Activated T-helper 1 cell treated with anti-CD3 and anti-CD28 coated beads, Interleukin-12 subunit alpha, Interleukin-12 subunit beta, Interleukin-2, Interleukin-4 antibody, amounts not matched to agents 30 ng/mL and 10 ng/mL and 1 ng/mL, durations not matched to agents 14 hours and 24 hours and 36 hours (primary cell): ENCODE results near the gene SPEM1. TPM values are rescaled to one million over a fixed set of nuclear protein-coding genes. Genes with fewer than 3 reads are reported as not detected.

ENCODE experiments used
- DNase-seq: peaks from one replicate; pipeline ENCODE4 v3.0.0; 2021; ENCODE audit warnings: low spot score
- H3K27ac Mint-ChIP-seq: one replicate; pipeline ENCODE4 v1.8.0; 2021; ENCODE audit warnings: mild to moderate bottlenecking, mixed read lengths
- H3K27me3 Mint-ChIP-seq: one replicate; pipeline ENCODE4 v1.8.0; 2022; ENCODE audit warnings: mild to moderate bottlenecking, moderate library complexity, mixed read lengths; ENCODE audit not compliant: insufficient read depth
- H3K36me3 Mint-ChIP-seq: one replicate; pipeline ENCODE4 v1.8.0; 2021; ENCODE audit warnings: low read depth, mixed read lengths
- H3K4me1 Mint-ChIP-seq: one replicate; pipeline ENCODE4 v1.8.0; 2021; ENCODE audit warnings: low read depth, mixed read lengths
- H3K4me3 Mint-ChIP-seq: one replicate; pipeline ENCODE4 v1.8.0; 2021; ENCODE audit warnings: mild to moderate bottlenecking, moderate library complexity, mixed read lengths
- H3K9me3 Mint-ChIP-seq: one replicate; pipeline ENCODE4 v1.8.0; 2021; ENCODE audit warnings: mixed read lengths
- intact Hi-C: fragments of 100-400 bp; cut with micrococcal nuclease; formaldehyde crosslinking; loops from one replicate; pipeline ENCODE4 v1.15.1; 2024
- total RNA-seq: library from RNA; stranded (reverse); gene quantifications from 2 replicates; pipeline ENCODE4 v1.2.3, GENCODE V29; 2022

The SPEM1 gene
- total RNA-seq, 1 donor from 2014 or later = not detected

GRCh38 chr17:7414837-7415236, 5.3 kb upstream of the SPEM1 start:
- DNase-seq = no peak
- Mint-ChIP-seq H3K4me1 (no peaks in the 10 kb centered on the region), H3K36me3 (no peaks in the 10 kb centered on the region), H3K27ac (no peak overlapping the region), H3K9me3 (no peaks in the 10 kb centered on the region), H3K4me3 (no peak overlapping the region), H3K27me3 (peaks cover 7% of the 10 kb centered on the region)
- intact Hi-C loops = no loop called here

- Mint-ChIP-seq H3K4me3 (no peak overlapping the region), H3K9me3 (no peaks in the 10 kb centered on the region), H3K27me3 (peaks cover 3% of the 10 kb centered on the region), H3K36me3 (no peaks in the 10 kb centered on the region), H3K4me1 (no peaks in the 10 kb centered on the region), H3K27ac (no peak overlapping the region)
- no peak for DNase-seq
- intact Hi-C loops = no loop called here
Observed at GRCh38 chr17:7415784-7416183, 4.3 kb upstream of the SPEM1 start.

- Mint-ChIP-seq H3K9me3 (no peaks in the 10 kb centered on the region), H3K27me3 (peaks cover 3% of the 10 kb centered on the region), H3K27ac (no peak overlapping the region), H3K4me1 (no peaks in the 10 kb centered on the region), H3K36me3 (no peaks in the 10 kb centered on the region), H3K4me3 (no peak overlapping the region)
- intact Hi-C loops = no loop called here
- no peak for DNase-seq
Observed at GRCh38 chr17:7416323-7416722, 3.8 kb upstream of the SPEM1 start.

GRCh38 chr17:7417056-7417655, 3.0 kb upstream of the SPEM1 start:
- Mint-ChIP-seq H3K27me3 (peaks cover 3% of the 10 kb centered on the region), H3K9me3 (no peaks in the 10 kb centered on the region), H3K27ac (no peak overlapping the region), H3K36me3 (no peaks in the 10 kb centered on the region), H3K4me3 (no peak overlapping the region), H3K4me1 (no peaks in the 10 kb centered on the region)
- intact Hi-C loops = no loop called here
- DNase-seq = no peak

- Mint-ChIP-seq H3K9me3 (no peaks in the 10 kb centered on the region), H3K36me3 (no peaks in the 10 kb centered on the region), H3K4me3 (no peak overlapping the region), H3K27ac (no peak overlapping the region), H3K27me3 (no peaks in the 10 kb centered on the region), H3K4me1 (no peaks in the 10 kb centered on the region)
- intact Hi-C loops = no loop called here
- DNase-seq = no peak
Observed at GRCh38 chr17:7418472-7419152, 1.5 kb upstream of the SPEM1 start.

GRCh38 chr17:7421186-7421585, 1.1 kb downstream of the SPEM1 start:
- H3K4me3 Mint-ChIP-seq = no peak overlapping the region
- no peaks in the 10 kb centered on the region for H3K4me1 Mint-ChIP-seq
- H3K9me3 Mint-ChIP-seq = no peaks in the 10 kb centered on the region
- no peak for DNase-seq
- H3K27ac Mint-ChIP-seq = no peak overlapping the region
- H3K36me3 Mint-ChIP-seq = no peaks in the 10 kb centered on the region
- intact Hi-C loops = no loop called here
- H3K27me3 Mint-ChIP-seq = no peaks in the 10 kb centered on the region

- Mint-ChIP-seq H3K36me3 (no peaks in the 10 kb centered on the region), H3K9me3 (no peaks in the 10 kb centered on the region), H3K4me1 (no peaks in the 10 kb centered on the region), H3K27ac (no peak overlapping the region), H3K4me3 (no peak overlapping the region), H3K27me3 (no peaks in the 10 kb centered on the region)
- intact Hi-C loops = no loop called here
- DNase-seq = no peak
Observed at GRCh38 chr17:7423679-7424078, 3.6 kb downstream of the SPEM1 start.

GRCh38 chr17:7425316-7425715, 5.2 kb downstream of the SPEM1 start, which contains the start of gene SPEM2:
Gene SPEM2, plus strand, starts transcription at chr17:7425616. Its CDS starts 73 bp downstream, at chr17:7425689.
- H3K27ac Mint-ChIP-seq = no peak within 1 kb of the TSS
- no peak for DNase-seq
- no peaks in the 10 kb centered on the region for H3K9me3 Mint-ChIP-seq
- H3K4me3 Mint-ChIP-seq = no peak within 1 kb of the TSS
- intact Hi-C loops = no loop called here
- no peaks in the 10 kb centered on the region for H3K27me3 Mint-ChIP-seq
- H3K4me1 Mint-ChIP-seq = no peaks in the 10 kb centered on the region
- H3K36me3 Mint-ChIP-seq = no peaks in the 10 kb centered on the region

- Mint-ChIP-seq H3K27me3 (no peaks in the 10 kb centered on the region), H3K9me3 (no peaks in the 10 kb centered on the region), H3K27ac (no peak overlapping the region)
Observed at GRCh38 chr17:7425756-7426155, 5.6 kb downstream of the SPEM1 start.

GRCh38 chr17:7426203-7426863, 6.2 kb downstream of the SPEM1 start:
- no peaks in the 10 kb centered on the region for H3K27me3 Mint-ChIP-seq
- H3K36me3 Mint-ChIP-seq = no peaks in the 10 kb centered on the region
- no peaks in the 10 kb centered on the region for H3K4me1 Mint-ChIP-seq
- no peak overlapping the region for H3K4me3 Mint-ChIP-seq
- H3K9me3 Mint-ChIP-seq = no peaks in the 10 kb centered on the region
- intact Hi-C loops = no loop called here
- no peak for DNase-seq
- H3K27ac Mint-ChIP-seq = no peak overlapping the region

More at GRCh38 chr17:7425756-7426155, 5.6 kb downstream of the SPEM1 start:
- Mint-ChIP-seq H3K4me1 (no peaks in the 10 kb centered on the region), H3K4me3 (no peak overlapping the region), H3K36me3 (no peaks in the 10 kb centered on the region)
- DNase-seq = no peak
- intact Hi-C loops = no loop called here

GRCh38 chr17:7426896-7427489, 6.9 kb downstream of the SPEM1 start:
- Mint-ChIP-seq H3K9me3 (no peaks in the 10 kb centered on the region), H3K36me3 (no peaks in the 10 kb centered on the region), H3K27ac (no peak overlapping the region), H3K4me3 (no peak overlapping the region), H3K27me3 (no peaks in the 10 kb centered on the region), H3K4me1 (no peaks in the 10 kb centered on the region)
- intact Hi-C loops = no loop called here
- no peak for DNase-seq

- no peaks in the 10 kb centered on the region for H3K4me1 Mint-ChIP-seq
- no peaks in the 10 kb centered on the region for H3K36me3 Mint-ChIP-seq
- no peak for DNase-seq
- intact Hi-C loops = no loop called here
- no peaks in the 10 kb centered on the region for H3K27me3 Mint-ChIP-seq
- no peak overlapping the region for H3K4me3 Mint-ChIP-seq
- no peak overlapping the region for H3K27ac Mint-ChIP-seq
- H3K9me3 Mint-ChIP-seq = no peaks in the 10 kb centered on the region
Observed at GRCh38 chr17:7427549-7427948, 7.4 kb downstream of the SPEM1 start.

GRCh38 chr17:7428557-7428956, 8.4 kb downstream of the SPEM1 start, which contains the start of gene SPEM3:
Gene SPEM3, plus strand, starts transcription at chr17:7428857. Its CDS starts 46 bp downstream, at chr17:7428903.
- DNase-seq = no peak
- intact Hi-C loops = no loop called here
- H3K27ac Mint-ChIP-seq = no peak within 1 kb of the TSS

More at GRCh38 chr17:7428557-7428956, 8.4 kb downstream of the SPEM1 start, which contains the start of gene SPEM3:
- H3K4me1 Mint-ChIP-seq = no peaks in the 10 kb centered on the region
- no peaks in the 10 kb centered on the region for H3K9me3 Mint-ChIP-seq
- no peaks in the 10 kb centered on the region for H3K36me3 Mint-ChIP-seq
- no peak within 1 kb of the TSS for H3K4me3 Mint-ChIP-seq
- no peaks in the 10 kb centered on the region for H3K27me3 Mint-ChIP-seq
